Brain microvascular endothelial cell (primary cell): Measurements from ENCODE around the gene TSPAN14.
"Not testable (repeated sequence)": the region's sequence is repeated elsewhere in the genome, so short reads cannot be mapped to it uniquely, and the experiment has no call there.

Source experiments
- DNase-seq: peaks from one replicate; pipeline ENCODE4 v3.0.0-alpha.2; 2020
- H3K27ac ChIP-seq: fragments of 250-450 bp; sonication (Bioruptor Pico); 2 replicates; pipeline ENCODE4 v1.5.1; 2020; ENCODE audit warnings: mild to moderate bottlenecking, moderate library complexity
- H3K27me3 ChIP-seq: fragments of 250-450 bp; sonication (Bioruptor Pico); replicated peaks from 2 replicates; pipeline ENCODE4 v1.5.1; 2020; ENCODE audit warnings: mild to moderate bottlenecking
- H3K36me3 ChIP-seq: fragments of 250-450 bp; sonication (Bioruptor Pico); replicated peaks from 2 replicates; pipeline ENCODE4 v1.5.1; 2020; ENCODE audit warnings: mild to moderate bottlenecking
- H3K4me3 ChIP-seq: 2 replicates; pipeline ENCODE4 v1.5.1; 2011; ENCODE audit warnings: low read depth, mild to moderate bottlenecking, control low read depth, low read length, moderate library complexity
- CTCF ChIP-seq: IDR thresholded peaks from 2 replicates; pipeline ENCODE4 v1.5.1; 2011; ENCODE audit warnings: low read depth, mild to moderate bottlenecking, moderate library complexity, low read length, control low read depth, inconsistent platforms; ENCODE audit errors: missing control alignments
- in situ Hi-C: cut with HindIII; loops from 2 replicates; pipeline ENCODE4 v1.10.0; 2017; ENCODE audit warnings: low sequenced_read_pairs, low pct_ligation_motif_present

The TSPAN14 gene

GRCh38 chr10:80476685-80477084 is 22.6 kb downstream of the TSPAN14 start:
- in situ Hi-C loops: no loop called here
- no peak for TF ChIP-seq CTCF
- Histone ChIP-seq H3K36me3 (peaks cover 20% of the 10 kb centered on the region), H3K27me3 (no peaks in the 10 kb centered on the region), H3K27ac (peak overlapping the region; percentile 91), H3K4me3 (no peak overlapping the region)
- no peak for DNase-seq

- in situ Hi-C loops: no loop called here
- peak; percentile 96 for DNase-seq
- Histone ChIP-seq H3K27me3 (no peaks in the 10 kb centered on the region), H3K27ac (peak overlapping the region; percentile 91), H3K4me3 (no peak overlapping the region), H3K36me3 (peaks cover 19% of the 10 kb centered on the region)
- no peak for TF ChIP-seq CTCF
These were observed 23.7 kb downstream of the TSPAN14 start for GRCh38 chr10:80477813-80478212.

- H3K4me3 ChIP-seq, H3K27ac ChIP-seq, DNase-seq, in situ Hi-C loops, H3K36me3 ChIP-seq, H3K27me3 ChIP-seq: not testable (repeated sequence)
These were observed 26.3 kb downstream of the TSPAN14 start for GRCh38 chr10:80480373-80480772.

GRCh38 chr10:80480852-80481251 is 26.7 kb downstream of the TSPAN14 start:
- no peak for DNase-seq
- Histone ChIP-seq H3K27ac (no peak overlapping the region), H3K36me3 (peaks cover 9% of the 10 kb centered on the region), H3K4me3 (no peak overlapping the region), H3K27me3 (no peaks in the 10 kb centered on the region)
- in situ Hi-C loops: no loop called here
- TF ChIP-seq CTCF: no peak

- Histone ChIP-seq H3K36me3 (peaks cover 8% of the 10 kb centered on the region), H3K27ac (no peak overlapping the region), H3K27me3 (no peaks in the 10 kb centered on the region), H3K4me3 (no peak overlapping the region)
- no peak for TF ChIP-seq CTCF
- no peak for DNase-seq
- in situ Hi-C loops: no loop called here
These were observed 30.1 kb downstream of the TSPAN14 start for GRCh38 chr10:80484243-80484642.

- peaks cover 12% of the 10 kb centered on the region for H3K36me3 ChIP-seq
- H3K27me3 ChIP-seq: no peaks in the 10 kb centered on the region
- DNase-seq: no peak
- in situ Hi-C loops: no loop called here
- no peak for TF ChIP-seq CTCF
- no peak overlapping the region for H3K27ac ChIP-seq
- H3K4me3 ChIP-seq: no peak overlapping the region
These were observed 30.6 kb downstream of the TSPAN14 start for GRCh38 chr10:80484676-80485075.
